Esophagus squamous epithelium (tissue), 5 donors: ENCODE data around the gene CUEDC1. TPM values are rescaled to one million over a fixed set of nuclear protein-coding genes. Genes with fewer than 3 reads are reported as not detected.
A peak's percentile ranks its signal among the peaks of the same experiment; 100 is the strongest.
"Not testable (repeated sequence)": the region's sequence is repeated elsewhere in the genome, so short reads cannot be mapped to it uniquely, and the experiment has no call there.

ENCODE experiments used
- DNase-seq: peaks from one replicate; lab custom pipeline; 2025; lab: John Stamatoyannopoulos, UW
- H3K27ac ChIP-seq, 4 donors: fragments of 200-600 bp; sonication (generic); one replicate each; pipeline ENCODE4 v1.5.1; 2016 to 2019; ENCODE audit warnings: mild to moderate bottlenecking in 1 of 4
- H3K27me3 ChIP-seq, 4 donors: fragments of 200-600 bp; sonication (generic); 1 replicate in 3 of 4; 2 replicates in 1 of 4; pipeline versions ENCODE4 v1.5.1 to v1.6.0; 2017 to 2021; ENCODE audit warnings: antibody characterized with exemption in 1 of 4
- H3K36me3 ChIP-seq, 3 donors: fragments of 200-600 bp; sonication (generic); one replicate each; pipeline ENCODE4 v1.5.1; 2016 to 2019
- H3K4me1 ChIP-seq, 3 donors: fragments of 200-600 bp; sonication (generic); one replicate each; pipeline ENCODE4 v1.5.1; 2017 to 2019
- H3K4me3 ChIP-seq, 4 donors: fragments of 200-600 bp; sonication (generic); 1 replicate in 3 of 4; 2 replicates in 1 of 4; pipeline ENCODE4 v1.5.1; 2016 to 2019; ENCODE audit warnings: mild to moderate bottlenecking in 2 of 4, moderate library complexity in 1 of 4
- H3K9me3 ChIP-seq, 3 donors: fragments of 200-600 bp; sonication (generic); one replicate each; pipeline ENCODE4 v1.5.1; 2016 to 2019
- POLR2A ChIP-seq, 4 donors: fragments of 450-650 bp; IDR thresholded peaks; one replicate each; pipeline ENCODE4 v1.6.1; 2017; ENCODE audit warnings: antibody characterized with exemption in 4 of 4, mild to moderate bottlenecking in 4 of 4, moderate library complexity in 3 of 4
- WGBS, 2 donors: methylation state at CpG; one replicate each; pipeline ENCODE4 v1.1.5; 2018; 5-methylcytosine and 5-hydroxymethylcytosine counted together
- intact Hi-C: fragments of 100-400 bp; cut with DNase I; formaldehyde crosslinking; loops from one replicate; pipeline ENCODE4 v1.15.0; 2022
- total RNA-seq, 4 donors: library from RNA; depleted of rRNA; stranded (reverse); fragments of >200 nt; gene quantifications; one replicate each; pipeline ENCODE4 v1.1.0, GENCODE V29; 2016
- TF ChIP-seq, protein P1 (sequence below), 6 experiments: fragments of 450-650 bp in 4 of 6; fragments of 200-600 bp in 2 of 6; sonication (generic) in 2 of 6; IDR thresholded peaks; one replicate each; pipeline ENCODE4 v1.5.1; 2016 to 2019; ENCODE audit warnings: antibody characterized with exemption in 6 of 6, mild to moderate bottlenecking in 4 of 6, moderate library complexity in 4 of 6
- donor health status: DM: yes; HTN: yes; CAD: no.

The CUEDC1 gene
- total RNA-seq, 4 donors from 2014 or later, result 7.4 to 27.3 (median 18.4) TPM

DNA sequence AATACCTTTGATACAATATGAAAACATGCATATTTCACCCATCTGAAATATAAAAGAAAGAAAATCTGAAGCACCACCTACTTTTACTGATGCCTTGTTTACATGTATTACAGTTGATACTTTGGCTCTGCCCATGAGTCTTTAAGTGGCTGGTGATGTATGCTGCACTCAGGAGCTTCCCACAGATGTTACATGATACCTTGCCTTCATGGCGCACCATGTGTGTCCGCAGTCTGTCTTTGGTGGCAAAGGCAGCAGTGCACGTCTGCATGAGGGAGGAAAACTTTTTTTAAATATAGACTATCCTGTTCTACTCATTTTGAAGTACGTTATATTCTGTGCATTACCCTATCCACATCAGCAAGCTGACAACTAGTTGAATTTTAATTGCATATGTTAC is 25.3 kb upstream of the CUEDC1 start:
- no peak overlapping the region for H3K27ac ChIP-seq
- 84 to 85% methylated on average over 4 of the region's 4 CpGs for WGBS, 2 donors
- intact Hi-C loops, result loop anchor here (10.0 kb wide), 1 partner anchor 86 kb away; no protein-coding TSS in a partner anchor
- H3K4me1 ChIP-seq, result peaks cover 6 to 70% (median 32%) of the 10 kb centered on the region in 3 donors
- H3K9me3 ChIP-seq, result no peaks in the 10 kb centered on the region
- TF ChIP-seq, protein P1, sequence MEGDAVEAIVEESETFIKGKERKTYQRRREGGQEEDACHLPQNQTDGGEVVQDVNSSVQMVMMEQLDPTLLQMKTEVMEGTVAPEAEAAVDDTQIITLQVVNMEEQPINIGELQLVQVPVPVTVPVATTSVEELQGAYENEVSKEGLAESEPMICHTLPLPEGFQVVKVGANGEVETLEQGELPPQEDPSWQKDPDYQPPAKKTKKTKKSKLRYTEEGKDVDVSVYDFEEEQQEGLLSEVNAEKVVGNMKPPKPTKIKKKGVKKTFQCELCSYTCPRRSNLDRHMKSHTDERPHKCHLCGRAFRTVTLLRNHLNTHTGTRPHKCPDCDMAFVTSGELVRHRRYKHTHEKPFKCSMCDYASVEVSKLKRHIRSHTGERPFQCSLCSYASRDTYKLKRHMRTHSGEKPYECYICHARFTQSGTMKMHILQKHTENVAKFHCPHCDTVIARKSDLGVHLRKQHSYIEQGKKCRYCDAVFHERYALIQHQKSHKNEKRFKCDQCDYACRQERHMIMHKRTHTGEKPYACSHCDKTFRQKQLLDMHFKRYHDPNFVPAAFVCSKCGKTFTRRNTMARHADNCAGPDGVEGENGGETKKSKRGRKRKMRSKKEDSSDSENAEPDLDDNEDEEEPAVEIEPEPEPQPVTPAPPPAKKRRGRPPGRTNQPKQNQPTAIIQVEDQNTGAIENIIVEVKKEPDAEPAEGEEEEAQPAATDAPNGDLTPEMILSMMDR (IDR thresholded peaks at IDR 0.05), result no peak
- no peak for TF ChIP-seq POLR2A (IDR thresholded peaks at IDR 0.05)
- no peak overlapping the region for H3K4me3 ChIP-seq
- peaks cover 20 to 90% (median 39%) of the 10 kb centered on the region in 3 donors for H3K36me3 ChIP-seq
- no peak for DNase-seq
- no peaks in the 10 kb centered on the region for H3K27me3 ChIP-seq

GRCh38 chr17:57979076-57979475 is 23.9 kb upstream of the CUEDC1 start:
- intact Hi-C loops, result no loop called here
- peaks cover 30 to 93% (median 39%) of the 10 kb centered on the region in 3 donors for H3K36me3 ChIP-seq

GRCh38 chr17:57976594-57976993 is 21.4 kb upstream of the CUEDC1 start:
- Histone ChIP-seq H3K27me3 (no peaks in the 10 kb centered on the region), H3K27ac (peak overlapping the region in 2 of 4 donors; percentile 10 to 41), H3K9me3 (no peaks in the 10 kb centered on the region), H3K36me3 (peaks cover 30 to 99% (median 32%) of the 10 kb centered on the region in 3 donors), H3K4me1 (peaks cover 0 to 56% (median 0%) of the 10 kb centered on the region in 3 donors), H3K4me3 (no peak overlapping the region)
- TF ChIP-seq, protein P1 (IDR thresholded peaks at IDR 0.05), result no peak
- no peak for TF ChIP-seq POLR2A (IDR thresholded peaks at IDR 0.05)
- intact Hi-C loops, result no loop called here
- 81 to 82% methylated on average over 3 of the region's 3 CpGs for WGBS, 2 donors
- DNase-seq, result no peak

More at GRCh38 chr17:57979076-57979475, 23.9 kb upstream of the CUEDC1 start:
- Histone ChIP-seq H3K27ac (no peak overlapping the region), H3K27me3 (no peaks in the 10 kb centered on the region), H3K4me1 (peaks cover 0 to 67% (median 18%) of the 10 kb centered on the region in 3 donors), H3K4me3 (no peak overlapping the region), H3K9me3 (no peaks in the 10 kb centered on the region)
- WGBS, 2 donors, result 31 to 73% methylated on average over 1 of the region's 1 CpG
- DNase-seq, result no peak
- TF ChIP-seq, protein P1 (IDR thresholded peaks at IDR 0.05), result no peak
- TF ChIP-seq POLR2A (IDR thresholded peaks at IDR 0.05), result no peak

DNA sequence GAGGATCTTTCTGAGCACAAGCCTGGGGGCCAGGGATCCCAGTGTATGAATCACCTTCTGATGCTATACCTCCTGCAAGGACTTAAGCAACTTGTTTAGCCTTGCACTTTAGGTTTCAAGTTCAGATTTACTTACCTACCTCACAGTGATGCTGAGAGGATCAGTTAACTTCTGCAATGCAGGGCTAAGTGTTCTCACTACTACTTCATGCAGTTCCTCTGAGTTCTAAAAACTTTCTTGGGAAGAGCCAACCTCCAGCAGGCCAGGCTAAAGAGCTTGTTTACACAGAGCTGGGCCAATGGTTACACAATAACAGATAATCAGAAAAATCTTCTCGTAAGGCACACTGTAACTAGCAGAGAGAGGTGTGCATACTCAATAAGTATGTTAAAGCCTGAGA is 19.8 kb upstream of the CUEDC1 start:
- no peak for DNase-seq
- H3K27me3 ChIP-seq, result no peaks in the 10 kb centered on the region
- H3K4me1 ChIP-seq, result peaks cover 0 to 40% (median 0%) of the 10 kb centered on the region in 3 donors
- no peaks in the 10 kb centered on the region for H3K9me3 ChIP-seq
- peak overlapping the region in 2 of 4 donors; percentile 8 to 41 for H3K27ac ChIP-seq
- WGBS, 2 donors, result 24 to 25% methylated on average over 1 of the region's 1 CpG
- H3K36me3 ChIP-seq, result peaks cover 26 to 83% (median 30%) of the 10 kb centered on the region in 3 donors
- TF ChIP-seq, protein P1 (IDR thresholded peaks at IDR 0.05), result no peak
- no peak for TF ChIP-seq POLR2A (IDR thresholded peaks at IDR 0.05)
- intact Hi-C loops, result no loop called here
- no peak overlapping the region for H3K4me3 ChIP-seq

DNA sequence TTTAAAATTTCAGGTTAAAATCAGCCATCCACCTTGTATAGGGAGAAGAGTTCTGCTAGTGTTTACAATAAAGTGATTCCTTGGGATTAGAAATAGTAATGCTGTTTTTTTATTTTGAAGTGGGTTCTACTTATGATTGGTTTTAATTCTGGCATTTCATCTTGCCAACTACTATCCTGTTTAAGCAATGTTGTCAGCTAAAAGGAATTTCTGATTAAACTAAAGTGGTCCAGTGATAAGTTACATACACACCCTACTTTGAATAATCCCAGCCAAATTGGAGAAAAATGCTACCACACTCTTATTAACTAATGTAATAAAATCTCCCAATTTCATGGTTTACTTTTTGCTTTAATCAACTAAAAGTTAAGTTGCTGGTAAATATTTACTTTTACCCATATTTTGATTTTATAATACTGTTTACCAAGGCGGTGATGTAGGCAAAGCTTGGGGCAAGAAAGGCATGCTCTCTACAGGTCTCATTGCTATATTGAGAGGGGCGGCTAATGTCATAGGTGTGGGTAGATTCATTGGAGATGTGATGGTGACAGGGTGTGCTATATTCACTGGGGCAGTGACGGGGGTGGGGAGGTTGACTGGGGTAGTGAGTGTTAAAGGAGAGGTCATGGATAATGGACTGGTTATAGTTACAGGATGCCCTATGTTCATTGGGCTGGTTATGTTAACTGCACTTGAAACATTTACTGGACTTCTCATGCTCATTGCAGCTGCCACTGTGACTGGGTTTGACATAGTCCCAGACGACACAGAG is 19.0 kb upstream of the CUEDC1 start:
- WGBS, 2 donors, result 83 to 87% methylated on average over 4 of the region's 4 CpGs
- H3K27me3 ChIP-seq, DNase-seq, H3K4me3 ChIP-seq, intact Hi-C loops, H3K9me3 ChIP-seq: not testable (repeated sequence)
- H3K36me3 ChIP-seq, result peaks cover 23 to 75% (median 30%) of the 10 kb centered on the region in 3 donors
- H3K4me1 ChIP-seq, result peaks cover 0 to 38% (median 0%) of the 10 kb centered on the region in 3 donors
- peak overlapping the region in 2 of 4 donors; percentile 8 to 41 for H3K27ac ChIP-seq
